HEK293 (cell line): ENCODE results near the gene ARHGEF11.

Source experiments
- SETDB1 ChIP-seq: IDR thresholded peaks from one replicate; pipeline ENCODE4 v1.6.1; 2017; ENCODE audit warnings: mild to moderate bottlenecking, low read length, moderate library complexity, mixed read lengths; ENCODE audit not compliant: insufficient read length
- ZBTB8A ChIP-seq: fragments of 450-650 bp; formaldehyde crosslinking; IDR thresholded peaks from 2 replicates; pipeline ENCODE4 v1.5.1; 2016; ENCODE audit warnings: missing biosample characterization, missing genetic modification characterization
- ZNF274 ChIP-seq, 2 experiments: fragments of 200-500 bp in 1 of 2; fragments of 450-650 bp in 1 of 2; sonication (Bioruptor generic) in 1 of 2; formaldehyde crosslinking in 1 of 2; IDR thresholded peaks; 2 replicates each; pipeline versions ENCODE4 v1.5.1 to v1.6.1; 2014 to 2016; ENCODE audit warnings: borderline replicate concordance in 1 of 2, inconsistent platforms in 1 of 2, low read length in 1 of 2, missing biosample characterization in 1 of 2, missing genetic modification characterization in 1 of 2
- ZNF362 ChIP-seq: fragments of 450-650 bp; formaldehyde crosslinking; IDR thresholded peaks from 2 replicates; pipeline ENCODE4 v1.5.1; 2016; ENCODE audit warnings: missing biosample characterization, missing genetic modification characterization

- TF ChIP-seq ZNF274 (IDR thresholded peaks at IDR 0.05; ENCODE audit: low read length) = no peak
- no peak for TF ChIP-seq ZNF274 (tag by site-specific recombination; IDR thresholded peaks at IDR 0.05; ENCODE audit: borderline replicate concordance)
- no peak for TF ChIP-seq SETDB1
- TF ChIP-seq ZNF362 (tag by site-specific recombination) = no peak
- TF ChIP-seq ZBTB8A (tag by site-specific recombination) = no peak
Observed at GRCh38 chr1:156938813-156939212, 106.7 kb downstream of the ARHGEF11 start.
